Urinary bladder (tissue), 4 donors: Measurements from ENCODE around the gene ABHD5. TPM values are rescaled to one million over a fixed set of nuclear protein-coding genes. Genes with fewer than 3 reads are reported as not detected.
"Not testable (repeated sequence)": the region's sequence is repeated elsewhere in the genome, so short reads cannot be mapped to it uniquely, and the experiment has no call there.

ENCODE experiments used
- DNase-seq: peaks from one replicate; pipeline ENCODE4 v3.0.0-alpha.2; 2015; ENCODE audit errors: extremely low spot score
- H3K27ac ChIP-seq: one replicate; pipeline ENCODE4 v1.5.1; 2013; ENCODE audit warnings: low read depth, mild to moderate bottlenecking, moderate library complexity
- H3K36me3 ChIP-seq: one replicate; pipeline ENCODE4 v1.6.1; 2013; ENCODE audit warnings: mild to moderate bottlenecking, moderate library complexity; ENCODE audit not compliant: insufficient read depth
- H3K4me1 ChIP-seq: one replicate; pipeline ENCODE4 v1.6.1; 2013; ENCODE audit warnings: mild to moderate bottlenecking, moderate library complexity; ENCODE audit not compliant: insufficient read depth
- H3K4me3 ChIP-seq: one replicate; pipeline ENCODE4 v1.5.1; 2013; ENCODE audit warnings: low read depth, low read length
- WGBS: extraction: QIAGEN DNeasy Blood & Tissue Kit; methylation state at CpG from one replicate; pipeline ENCODE4 v1.1.7; 2013; 5-methylcytosine and 5-hydroxymethylcytosine counted together
- polyA plus RNA-seq: library from polyadenylated mRNA; stranded (reverse); fragments of 200-250 nt; gene quantifications from one replicate; pipeline ENCODE4 v1.2.3, GENCODE V29; 2013
- total RNA-seq: library from RNA; depleted of rRNA; stranded (reverse); fragments of >200 nt; gene quantifications from one replicate; pipeline ENCODE4 v1.2.3, GENCODE V29; 2014
- donor health status: healthy with polysubstance abuse.
- donor health status: healthy.

The ABHD5 gene
- total and polyA plus RNA-seq, 2 donors, result 21.4 to 25.0 TPM

- Histone ChIP-seq H3K27ac (no peak overlapping the region), H3K4me3 (no peak overlapping the region), H3K4me1 (no peaks in the 10 kb centered on the region), H3K36me3 (no peaks in the 10 kb centered on the region)
- 67% methylated on average over 3 of the region's 3 CpGs for WGBS
- DNase-seq, result no peak
Observed at GRCh38 chr3:43674345-43675085, 16.2 kb upstream of the ABHD5 start.

- DNase-seq, result no peak
Observed at GRCh38 chr3:43675593-43675992, 15.1 kb upstream of the ABHD5 start.

GRCh38 chr3:43676441-43676840, 14.3 kb upstream of the ABHD5 start:
- Histone ChIP-seq H3K4me3 (no peak overlapping the region), H3K36me3 (no peaks in the 10 kb centered on the region), H3K4me1 (no peaks in the 10 kb centered on the region), H3K27ac (no peak overlapping the region)
- WGBS, result 78% methylated on average over 1 of the region's 1 CpG
- DNase-seq, result no peak

More at GRCh38 chr3:43675593-43675992, 15.1 kb upstream of the ABHD5 start:
- Histone ChIP-seq H3K27ac (no peak overlapping the region), H3K36me3 (no peaks in the 10 kb centered on the region), H3K4me1 (no peaks in the 10 kb centered on the region), H3K4me3 (no peak overlapping the region)

- H3K4me1 ChIP-seq, H3K27ac ChIP-seq, H3K36me3 ChIP-seq, H3K4me3 ChIP-seq, DNase-seq: not testable (repeated sequence)
- 94% methylated on average over 8 of the region's 8 CpGs for WGBS
Observed at GRCh38 chr3:43678375-43678774, 12.4 kb upstream of the ABHD5 start.

- not testable (repeated sequence) for H3K4me3 ChIP-seq, H3K36me3 ChIP-seq, H3K27ac ChIP-seq, DNase-seq, H3K4me1 ChIP-seq
- WGBS, result 95% methylated on average over 20 of the region's 20 CpGs
Observed at GRCh38 chr3:43678887-43679449, 11.8 kb upstream of the ABHD5 start.

- H3K36me3 ChIP-seq, DNase-seq, H3K4me3 ChIP-seq, H3K27ac ChIP-seq, H3K4me1 ChIP-seq: not testable (repeated sequence)
- WGBS, result 91% methylated on average over 4 of the region's 4 CpGs
Observed at GRCh38 chr3:43680857-43681256, 9.9 kb upstream of the ABHD5 start.

- Histone ChIP-seq H3K4me1 (no peaks in the 10 kb centered on the region), H3K27ac (no peak overlapping the region), H3K4me3 (no peak overlapping the region), H3K36me3 (no peaks in the 10 kb centered on the region)
- DNase-seq, result no peak
- 89% methylated on average over 3 of the region's 3 CpGs for WGBS
Observed at GRCh38 chr3:43684944-43685343, 5.8 kb upstream of the ABHD5 start.

- no peak overlapping the region for H3K4me3 ChIP-seq
- 87% methylated on average over 4 of the region's 4 CpGs for WGBS
- no peak overlapping the region for H3K27ac ChIP-seq
- no peak for DNase-seq
- H3K4me1 ChIP-seq, result peaks cover 3% of the 10 kb centered on the region
- no peaks in the 10 kb centered on the region for H3K36me3 ChIP-seq
Observed at GRCh38 chr3:43685921-43686320, 4.8 kb upstream of the ABHD5 start.

GRCh38 chr3:43686333-43686699, 4.4 kb upstream of the ABHD5 start:
- no peak for DNase-seq
- 91% methylated on average over 4 of the region's 4 CpGs for WGBS
- H3K27ac ChIP-seq, result no peak overlapping the region
- no peak overlapping the region for H3K4me3 ChIP-seq
- peaks cover 3% of the 10 kb centered on the region for H3K4me1 ChIP-seq
- H3K36me3 ChIP-seq, result no peaks in the 10 kb centered on the region

- Histone ChIP-seq H3K4me1 (peaks cover 3% of the 10 kb centered on the region), H3K27ac (no peak overlapping the region), H3K4me3 (no peak overlapping the region), H3K36me3 (no peaks in the 10 kb centered on the region)
- no peak for DNase-seq
- 97% methylated on average over 2 of the region's 2 CpGs for WGBS
Observed at GRCh38 chr3:43686700-43687498, 3.8 kb upstream of the ABHD5 start.

- Histone ChIP-seq H3K27ac (no peak overlapping the region), H3K4me3 (no peak overlapping the region), H3K36me3 (no peaks in the 10 kb centered on the region), H3K4me1 (peaks cover 3% of the 10 kb centered on the region)
- WGBS, result 100% methylated on average over 1 of the region's 1 CpG
- no peak for DNase-seq
Observed at GRCh38 chr3:43687499-43687811, 3.3 kb upstream of the ABHD5 start.

GRCh38 chr3:43688245-43688650, 2.5 kb upstream of the ABHD5 start:
- H3K27ac ChIP-seq, result no peak overlapping the region
- no peaks in the 10 kb centered on the region for H3K36me3 ChIP-seq
- DNase-seq, result no peak
- H3K4me1 ChIP-seq, result peaks cover 3% of the 10 kb centered on the region
- H3K4me3 ChIP-seq, result no peak overlapping the region
- 79% methylated on average over 4 of the region's 4 CpGs for WGBS

- Histone ChIP-seq H3K27ac (no peak overlapping the region), H3K4me1 (peaks cover 3% of the 10 kb centered on the region), H3K4me3 (no peak overlapping the region), H3K36me3 (no peaks in the 10 kb centered on the region)
- 82% methylated on average over 2 of the region's 2 CpGs for WGBS
- DNase-seq, result no peak
Observed at GRCh38 chr3:43689166-43689565, 1.6 kb upstream of the ABHD5 start.

GRCh38 chr3:43689766-43690399, 855 bp upstream of the ABHD5 start:
- no peaks in the 10 kb centered on the region for H3K36me3 ChIP-seq
- 15% methylated on average over 26 of the region's 26 CpGs for WGBS
- H3K4me1 ChIP-seq, result peaks cover 3% of the 10 kb centered on the region
- no peak for DNase-seq
- no peak overlapping the region for H3K27ac ChIP-seq
- peak overlapping the region; percentile 97 for H3K4me3 ChIP-seq
